GM23338 (cell line): ENCODE results near the gene ASB1. TPM values are rescaled to one million over a fixed set of nuclear protein-coding genes. Genes with fewer than 3 reads are reported as not detected.

Source experiments
- ATAC-seq: fragments of 200-7000 bp; cut with Tn5 transposase; 3 replicates; pipeline ENCODE4 v1.9.1; 2020
- DNase-seq: peaks from one replicate; pipeline ENCODE4 v3.0.0-alpha.2; 2015; ENCODE audit warnings: low spot score
- H2AFZ ChIP-seq: fragments of 200-600 bp; sonication (generic); 2 replicates; pipeline ENCODE4 v1.8.0; 2016; ENCODE audit warnings: antibody characterized with exemption, mild to moderate bottlenecking, moderate library complexity
- H3F3A ChIP-seq: fragments of 200-600 bp; sonication (generic); replicated peaks from 2 replicates; pipeline ENCODE4 v1.8.0; 2017; ENCODE audit warnings: antibody characterized with exemption, mixed run types, low read depth
- H3K27ac ChIP-seq: fragments of 200-600 bp; sonication (generic); 2 replicates; pipeline ENCODE4 v1.6.1; 2016; ENCODE audit warnings: low read depth
- H3K27me3 ChIP-seq: fragments of 200-600 bp; sonication (generic); 2 replicates; pipeline ENCODE4 v1.8.0; 2016; ENCODE audit warnings: mild to moderate bottlenecking, mixed run types, moderate library complexity; ENCODE audit not compliant: insufficient read depth
- H3K36me3 ChIP-seq: fragments of 200-600 bp; sonication (generic); 2 replicates; pipeline ENCODE4 v1.8.0; 2016; ENCODE audit warnings: mild to moderate bottlenecking; ENCODE audit not compliant: insufficient read depth
- H3K4me1 ChIP-seq: fragments of 200-600 bp; sonication (generic); 2 replicates; pipeline ENCODE4 v1.8.0; 2016; ENCODE audit warnings: mild to moderate bottlenecking, moderate library complexity; ENCODE audit not compliant: insufficient read depth
- H3K4me2 ChIP-seq: fragments of 200-600 bp; sonication (generic); 2 replicates; pipeline ENCODE4 v1.7.1; 2017; ENCODE audit warnings: mixed run types
- H3K4me3 ChIP-seq: fragments of 200-600 bp; sonication (generic); 2 replicates; pipeline ENCODE4 v1.6.1; 2016; ENCODE audit warnings: mixed run types
- H3K79me2 ChIP-seq: fragments of 200-600 bp; sonication (generic); replicated peaks from 2 replicates; pipeline ENCODE4 v1.8.0; 2017; ENCODE audit warnings: mild to moderate bottlenecking; ENCODE audit not compliant: insufficient read depth
- H3K9me2 ChIP-seq: fragments of 200-600 bp; sonication (generic); 2 replicates; pipeline ENCODE4 v1.8.0; 2017; ENCODE audit not compliant: insufficient read depth
- H4K20me1 ChIP-seq: fragments of 200-600 bp; sonication (generic); replicated peaks from 2 replicates; pipeline ENCODE4 v1.8.0; 2017; ENCODE audit warnings: mild to moderate bottlenecking; ENCODE audit not compliant: insufficient read depth
- H3K27ac Mint-ChIP-seq: 2 replicates; pipeline ENCODE4 v1.8.0; 2020; ENCODE audit warnings: inconsistent platforms, mild to moderate bottlenecking, moderate library complexity, mixed read lengths
- H3K27me3 Mint-ChIP-seq: 3 replicates; pipeline ENCODE4 v1.8.0; 2022; ENCODE audit warnings: low read depth, mild to moderate bottlenecking, moderate library complexity, mixed read lengths, inconsistent platforms; ENCODE audit not compliant: insufficient read depth, poor library complexity
- H3K36me3 Mint-ChIP-seq: 3 replicates; pipeline ENCODE4 v1.8.0; 2021; ENCODE audit warnings: low read depth, mild to moderate bottlenecking, inconsistent platforms, moderate library complexity, mixed read lengths
- H3K4me1 Mint-ChIP-seq: 3 replicates; pipeline ENCODE4 v1.8.0; 2020; ENCODE audit warnings: mild to moderate bottlenecking, inconsistent platforms, mixed read lengths
- H3K4me3 Mint-ChIP-seq: 3 replicates; pipeline ENCODE4 v1.8.0; 2021; ENCODE audit warnings: moderate library complexity, mild to moderate bottlenecking, inconsistent platforms, mixed read lengths
- H3K9me3 Mint-ChIP-seq: 3 replicates; pipeline ENCODE4 v1.8.0; 2020; ENCODE audit warnings: moderate library complexity, mild to moderate bottlenecking, inconsistent platforms, mixed read lengths
- CTCF ChIP-seq, 2 experiments: fragments of 200-600 bp in 1 of 2; sonication (generic) in 1 of 2; conservative IDR thresholded peaks; 2 replicates each; pipeline versions ENCODE4 v1.5.1 to v1.6.1; 2016 to 2017; ENCODE audit warnings: antibody characterized with exemption in 2 of 2, low read depth in 2 of 2, mild to moderate bottlenecking in 2 of 2, moderate library complexity in 1 of 2
- JUNB ChIP-seq: IDR thresholded peaks from one replicate; pipeline ENCODE4 v1.6.1; 2016; ENCODE audit warnings: antibody characterized with exemption; ENCODE audit not compliant: unreplicated experiment
- POLR2AphosphoS5 ChIP-seq: IDR thresholded peaks from 2 replicates; pipeline ENCODE4 v1.6.1; 2016; ENCODE audit warnings: antibody characterized with exemption, low read depth
- REST ChIP-seq: IDR thresholded peaks from one replicate; pipeline ENCODE4 v1.6.1; 2018; ENCODE audit warnings: antibody characterized with exemption; ENCODE audit not compliant: unreplicated experiment
- STAT1 ChIP-seq: IDR thresholded peaks from one replicate; pipeline ENCODE4 v1.6.1; 2016; ENCODE audit warnings: antibody characterized with exemption; ENCODE audit not compliant: unreplicated experiment
- ZNF331 ChIP-seq: fragments of 250-450 bp; sonication (Bioruptor Pico); IDR thresholded peaks from 2 replicates; pipeline ENCODE4 v1.5.0; 2020; ENCODE audit warnings: low read depth, mild to moderate bottlenecking, moderate library complexity
- polyA plus RNA-seq: library from polyadenylated mRNA; unstranded; fragments of >200 nt; fragmentation: Nextera tagmentation; extraction: Ambion mirVana; gene quantifications from 2 replicates; pipeline ENCODE4 v1.2.1, GENCODE V29; 2016
- total RNA-seq: library from RNA; depleted of rRNA; stranded (reverse); fragments of >200 nt; shearing (Covaris generic); gene quantifications from 2 replicates; pipeline ENCODE4 v1.2.3, GENCODE V29; 2014
- TF ChIP-seq, protein P1 (sequence below): IDR thresholded peaks from 2 replicates; pipeline ENCODE4 v1.6.1; 2016; ENCODE audit warnings: antibody characterized with exemption
- TF ChIP-seq, protein P2 (sequence below): fragments of 250-450 bp; sonication (Bioruptor Pico); IDR thresholded peaks from 2 replicates; pipeline ENCODE4 v1.5.0; 2020; ENCODE audit warnings: mild to moderate bottlenecking, moderate library complexity

The ASB1 gene
- total and polyA plus RNA-seq, 2 experiments from 2014 or later, result 21.5 to 23.9 TPM

DNA sequence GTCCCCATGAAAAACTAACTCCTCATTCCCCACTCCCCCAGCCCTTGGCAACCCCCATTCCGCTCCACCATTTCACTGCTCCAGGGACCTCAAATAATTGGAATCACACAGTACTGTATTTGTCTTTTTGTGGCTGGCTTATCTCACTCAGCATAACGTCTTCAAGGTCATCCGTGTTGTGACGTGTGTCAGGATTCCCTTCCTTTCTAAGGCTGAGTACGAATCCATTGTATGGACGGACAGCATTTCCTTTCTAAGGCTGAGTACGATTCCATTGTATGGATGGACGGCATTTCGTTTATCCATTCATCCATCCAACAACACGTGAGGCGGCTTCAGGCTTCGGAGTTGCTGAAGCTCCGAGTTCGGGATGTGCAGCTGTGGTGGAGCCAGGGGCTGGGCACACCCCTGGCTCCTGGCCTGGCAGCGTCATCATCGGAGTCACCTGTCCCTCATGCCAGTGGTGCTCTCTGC, 1.2 kb upstream of the ASB1 start:
- Histone ChIP-seq H3K4me2 (peak overlapping the region; percentile 95), H3K4me1 (peaks cover 21% of the 10 kb centered on the region), H3K79me2 (peaks cover 34% of the 10 kb centered on the region), H3K27me3 (no peaks in the 10 kb centered on the region), H3F3A (no peaks in the 10 kb centered on the region), H4K20me1 (no peaks in the 10 kb centered on the region; the same call in 1 of the 2 replicates), H3K9me2 (no peaks in the 10 kb centered on the region), H3K4me3 (peak overlapping the region; percentile 93), H2AFZ (no peak overlapping the region), H3K36me3 (0 out of 2 replicates have a peak, but pooled peaks cover 6% of the 10 kb centered on the region), H3K27ac (no peak overlapping the region)
- TF ChIP-seq POLR2AphosphoS5, result no peak
- TF ChIP-seq, protein P1, sequence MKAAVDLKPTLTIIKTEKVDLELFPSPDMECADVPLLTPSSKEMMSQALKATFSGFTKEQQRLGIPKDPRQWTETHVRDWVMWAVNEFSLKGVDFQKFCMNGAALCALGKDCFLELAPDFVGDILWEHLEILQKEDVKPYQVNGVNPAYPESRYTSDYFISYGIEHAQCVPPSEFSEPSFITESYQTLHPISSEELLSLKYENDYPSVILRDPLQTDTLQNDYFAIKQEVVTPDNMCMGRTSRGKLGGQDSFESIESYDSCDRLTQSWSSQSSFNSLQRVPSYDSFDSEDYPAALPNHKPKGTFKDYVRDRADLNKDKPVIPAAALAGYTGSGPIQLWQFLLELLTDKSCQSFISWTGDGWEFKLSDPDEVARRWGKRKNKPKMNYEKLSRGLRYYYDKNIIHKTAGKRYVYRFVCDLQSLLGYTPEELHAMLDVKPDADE, result no peak
- TF ChIP-seq JUNB, result no peak
- no peak for TF ChIP-seq ZNF331 (CRISPR knock-in tag)
- TF ChIP-seq REST, result no peak
- no peak overlapping the region for H3K27ac Mint-ChIP-seq
- H3K36me3 Mint-ChIP-seq, result peaks cover 15% of the 10 kb centered on the region
- no peaks in the 10 kb centered on the region for H3K27me3 Mint-ChIP-seq
- H3K9me3 Mint-ChIP-seq, result peaks cover 12% of the 10 kb centered on the region; the same call in 2 of the 3 replicates
- DNase-seq (no peak), ATAC-seq (peak; percentile 5; the same call in 1 of the 3 replicates)
- H3K4me1 Mint-ChIP-seq, result peaks cover 24% of the 10 kb centered on the region
- H3K4me3 Mint-ChIP-seq, result peak overlapping the region; percentile 92

DNA sequence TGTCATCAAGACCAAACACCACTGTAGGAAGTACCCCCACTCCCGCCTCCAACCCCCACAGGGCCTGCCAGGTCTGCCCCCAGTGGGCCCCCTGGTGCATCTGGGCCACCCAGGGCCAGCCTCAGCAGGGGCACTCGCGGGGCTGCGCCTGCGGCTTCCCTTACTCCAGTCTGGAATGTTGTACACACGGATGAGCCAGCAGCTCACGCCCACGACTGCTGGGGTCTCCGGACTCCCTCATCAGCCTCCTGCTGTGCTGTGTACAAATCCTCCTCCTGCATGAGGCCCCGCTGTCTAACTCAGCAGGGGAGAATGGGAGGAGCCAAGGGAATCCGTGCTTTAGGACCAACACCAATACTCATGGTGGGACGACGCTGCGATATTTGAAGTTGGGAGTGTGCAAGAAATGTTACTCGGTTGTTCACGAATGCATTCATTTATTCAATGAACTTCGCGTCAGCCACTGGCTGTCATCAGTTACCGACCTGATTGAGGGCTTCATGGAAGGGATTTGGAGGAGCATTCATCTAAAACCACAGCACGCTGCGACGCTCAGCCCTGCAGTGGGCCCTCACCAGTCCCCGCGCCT, 654 bp upstream of the ASB1 start:
- DNase-seq (peak; percentile 55), ATAC-seq (peak; percentile 12)
- no peaks in the 10 kb centered on the region for H3F3A ChIP-seq
- peaks cover 18% of the 10 kb centered on the region for H3K4me1 Mint-ChIP-seq
- peak overlapping the region; percentile 95 for H3K4me2 ChIP-seq
- H3K4me1 ChIP-seq, result peaks cover 15% of the 10 kb centered on the region
- H3K9me3 Mint-ChIP-seq, result peaks cover 14% of the 10 kb centered on the region
- peak overlapping the region; percentile 95 for H3K27ac ChIP-seq
- peak overlapping the region; percentile 92 for H3K4me3 Mint-ChIP-seq
- H3K9me2 ChIP-seq, result no peaks in the 10 kb centered on the region
- H3K36me3 ChIP-seq, result 0 out of 2 replicates have a peak, but pooled peaks cover 7% of the 10 kb centered on the region
- H3K27ac Mint-ChIP-seq, result peak overlapping the region; percentile 90
- peaks cover 2% of the 10 kb centered on the region; the same call in 1 of the 2 replicates for H4K20me1 ChIP-seq
- H3K4me3 ChIP-seq, result peak overlapping the region; percentile 93
- H3K27me3 Mint-ChIP-seq, result no peaks in the 10 kb centered on the region
- peaks cover 40% of the 10 kb centered on the region for H3K79me2 ChIP-seq
- peaks cover 20% of the 10 kb centered on the region for H3K36me3 Mint-ChIP-seq
- peak overlapping the region; percentile 82 for H2AFZ ChIP-seq
- H3K27me3 ChIP-seq, result no peaks in the 10 kb centered on the region
- TF ChIP-seq STAT1 (no peak), CTCF (conservative IDR thresholded peaks at IDR 0.05; ENCODE audit: low read depth in 2 of 2) (no peak)
- TF ChIP-seq, protein P2, sequence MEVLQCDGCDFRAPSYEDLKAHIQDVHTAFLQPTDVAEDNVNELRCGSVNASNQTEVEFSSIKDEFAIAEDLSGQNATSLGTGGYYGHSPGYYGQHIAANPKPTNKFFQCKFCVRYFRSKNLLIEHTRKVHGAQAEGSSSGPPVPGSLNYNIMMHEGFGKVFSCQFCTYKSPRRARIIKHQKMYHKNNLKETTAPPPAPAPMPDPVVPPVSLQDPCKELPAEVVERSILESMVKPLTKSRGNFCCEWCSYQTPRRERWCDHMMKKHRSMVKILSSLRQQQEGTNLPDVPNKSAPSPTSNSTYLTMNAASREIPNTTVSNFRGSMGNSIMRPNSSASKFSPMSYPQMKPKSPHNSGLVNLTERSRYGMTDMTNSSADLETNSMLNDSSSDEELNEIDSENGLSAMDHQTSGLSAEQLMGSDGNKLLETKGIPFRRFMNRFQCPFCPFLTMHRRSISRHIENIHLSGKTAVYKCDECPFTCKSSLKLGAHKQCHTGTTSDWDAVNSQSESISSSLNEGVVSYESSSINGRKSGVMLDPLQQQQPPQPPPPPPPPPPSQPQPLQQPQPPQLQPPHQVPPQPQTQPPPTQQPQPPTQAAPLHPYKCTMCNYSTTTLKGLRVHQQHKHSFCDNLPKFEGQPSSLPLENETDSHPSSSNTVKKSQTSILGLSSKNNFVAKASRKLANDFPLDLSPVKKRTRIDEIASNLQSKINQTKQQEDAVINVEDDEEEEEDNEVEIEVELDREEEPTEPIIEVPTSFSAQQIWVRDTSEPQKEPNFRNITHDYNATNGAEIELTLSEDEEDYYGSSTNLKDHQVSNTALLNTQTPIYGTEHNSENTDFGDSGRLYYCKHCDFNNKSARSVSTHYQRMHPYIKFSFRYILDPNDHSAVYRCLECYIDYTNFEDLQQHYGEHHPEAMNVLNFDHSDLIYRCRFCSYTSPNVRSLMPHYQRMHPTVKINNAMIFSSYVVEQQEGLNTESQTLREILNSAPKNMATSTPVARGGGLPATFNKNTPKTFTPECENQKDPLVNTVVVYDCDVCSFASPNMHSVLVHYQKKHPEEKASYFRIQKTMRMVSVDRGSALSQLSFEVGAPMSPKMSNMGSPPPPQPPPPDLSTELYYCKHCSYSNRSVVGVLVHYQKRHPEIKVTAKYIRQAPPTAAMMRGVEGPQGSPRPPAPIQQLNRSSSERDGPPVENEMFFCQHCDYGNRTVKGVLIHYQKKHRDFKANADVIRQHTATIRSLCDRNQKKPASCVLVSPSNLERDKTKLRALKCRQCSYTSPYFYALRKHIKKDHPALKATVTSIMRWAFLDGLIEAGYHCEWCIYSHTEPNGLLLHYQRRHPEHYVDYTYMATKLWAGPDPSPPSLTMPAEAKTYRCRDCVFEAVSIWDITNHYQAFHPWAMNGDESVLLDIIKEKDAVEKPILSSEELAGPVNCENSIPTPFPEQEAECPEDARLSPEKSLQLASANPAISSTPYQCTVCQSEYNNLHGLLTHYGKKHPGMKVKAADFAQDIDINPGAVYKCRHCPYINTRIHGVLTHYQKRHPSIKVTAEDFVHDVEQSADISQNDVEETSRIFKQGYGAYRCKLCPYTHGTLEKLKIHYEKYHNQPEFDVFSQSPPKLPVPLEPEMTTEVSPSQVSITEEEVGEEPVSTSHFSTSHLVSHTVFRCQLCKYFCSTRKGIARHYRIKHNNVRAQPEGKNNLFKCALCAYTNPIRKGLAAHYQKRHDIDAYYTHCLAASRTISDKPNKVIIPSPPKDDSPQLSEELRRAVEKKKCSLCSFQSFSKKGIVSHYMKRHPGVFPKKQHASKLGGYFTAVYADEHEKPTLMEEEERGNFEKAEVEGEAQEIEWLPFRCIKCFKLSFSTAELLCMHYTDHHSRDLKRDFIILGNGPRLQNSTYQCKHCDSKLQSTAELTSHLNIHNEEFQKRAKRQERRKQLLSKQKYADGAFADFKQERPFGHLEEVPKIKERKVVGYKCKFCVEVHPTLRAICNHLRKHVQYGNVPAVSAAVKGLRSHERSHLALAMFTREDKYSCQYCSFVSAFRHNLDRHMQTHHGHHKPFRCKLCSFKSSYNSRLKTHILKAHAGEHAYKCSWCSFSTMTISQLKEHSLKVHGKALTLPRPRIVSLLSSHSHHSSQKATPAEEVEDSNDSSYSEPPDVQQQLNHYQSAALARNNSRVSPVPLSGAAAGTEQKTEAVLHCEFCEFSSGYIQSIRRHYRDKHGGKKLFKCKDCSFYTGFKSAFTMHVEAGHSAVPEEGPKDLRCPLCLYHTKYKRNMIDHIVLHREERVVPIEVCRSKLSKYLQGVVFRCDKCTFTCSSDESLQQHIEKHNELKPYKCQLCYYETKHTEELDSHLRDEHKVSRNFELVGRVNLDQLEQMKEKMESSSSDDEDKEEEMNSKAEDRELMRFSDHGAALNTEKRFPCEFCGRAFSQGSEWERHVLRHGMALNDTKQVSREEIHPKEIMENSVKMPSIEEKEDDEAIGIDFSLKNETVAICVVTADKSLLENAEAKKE (CRISPR knock-in tag), result no peak
